BLaER1 treated with 17β-estradiol and CSF1 and Interleukin-3, amounts not matched to agents 10 nM and 100 nM (cell line): ENCODE data around the gene GPBAR1.
A peak's percentile ranks its signal among the peaks of the same experiment; 100 is the strongest.
"Not testable (repeated sequence)": the region's sequence is repeated elsewhere in the genome, so short reads cannot be mapped to it uniquely, and the experiment has no call there.

Source experiments
- H3K27ac ChIP-seq, 11 experiments: shearing (Covaris generic); formaldehyde crosslinking; 2 replicates each; pipeline ENCODE4 v1.8.1; 2022
- H3K27me3 ChIP-seq, 11 experiments: shearing (Covaris generic); formaldehyde crosslinking; 2 replicates each; pipeline ENCODE4 v1.8.1; 2022
- H3K36me3 ChIP-seq, 11 experiments: shearing (Covaris generic); formaldehyde crosslinking; 2 replicates each; pipeline ENCODE4 v1.8.1; 2022
- H3K4me1 ChIP-seq, 10 experiments: shearing (Covaris generic); formaldehyde crosslinking; 2 replicates each; pipeline ENCODE4 v1.8.1; 2022
- H3K4me2 ChIP-seq, 11 experiments: shearing (Covaris generic); formaldehyde crosslinking; 2 replicates each; pipeline ENCODE4 v1.8.1; 2022
- H3K4me3 ChIP-seq, 10 experiments: shearing (Covaris generic); formaldehyde crosslinking; 2 replicates each; pipeline ENCODE4 v1.8.1; 2022
- H3K9ac ChIP-seq, 11 experiments: shearing (Covaris generic); formaldehyde crosslinking; 2 replicates each; pipeline ENCODE4 v1.8.1; 2022
- H3K9me3 ChIP-seq, 11 experiments: shearing (Covaris generic); formaldehyde crosslinking; replicated peaks in 1 of 11; 2 replicates each; pipeline ENCODE4 v1.8.1; 2022
- H4K20me1 ChIP-seq, 11 experiments: shearing (Covaris generic); formaldehyde crosslinking; 2 replicates each; pipeline ENCODE4 v1.8.1; 2022
- Cebpa-rat ChIP-seq, 11 experiments: shearing (Covaris generic); IDR thresholded peaks; 2 replicates each; pipeline ENCODE4 v1.8.1; 2022

Gene GPBAR1

DNA sequence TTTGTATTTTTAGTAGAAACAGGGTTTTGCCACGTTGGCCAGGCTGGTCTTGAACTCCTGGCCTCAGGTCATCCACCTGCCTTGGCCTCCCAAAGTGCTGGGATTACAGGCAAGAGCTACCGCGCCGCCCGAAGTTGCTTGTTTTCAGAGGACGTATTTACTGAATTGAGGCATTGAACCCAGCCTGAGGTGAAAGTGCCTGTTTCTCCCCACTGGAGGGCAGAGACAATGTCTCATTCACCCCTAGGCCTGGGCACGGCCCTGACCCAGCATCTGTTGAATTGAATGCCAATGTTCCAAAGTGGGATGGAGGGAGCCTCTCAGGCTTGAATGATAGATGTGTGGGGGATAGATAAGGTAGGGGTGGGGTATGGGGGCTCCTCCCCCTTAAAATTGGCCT, 36.0 kb downstream of the GPBAR1 start:
- TF ChIP-seq Cebpa-rat (IDR thresholded peaks at IDR 0.05), result no peak
- 0 out of 22 replicates have a peak overlapping the region, but pooled peaks of 1 of the 11 experiments have one; percentile 5 for H3K9ac ChIP-seq
- no peaks in the 10 kb centered on the region for H3K36me3 ChIP-seq
- no peak overlapping the region for H3K27ac ChIP-seq
- no peak overlapping the region for H3K4me3 ChIP-seq
- no peak overlapping the region for H3K4me2 ChIP-seq
- no peaks in the 10 kb centered on the region for H3K9me3 ChIP-seq
- H3K4me1 ChIP-seq, result peaks cover 9 to 49% (median 28%) of the 10 kb centered on the region in 10 experiments; a peak in 19 of 20 replicates
- H3K27me3 ChIP-seq, result no peaks in the 10 kb centered on the region
- H4K20me1 ChIP-seq, result no peaks in the 10 kb centered on the region

DNA sequence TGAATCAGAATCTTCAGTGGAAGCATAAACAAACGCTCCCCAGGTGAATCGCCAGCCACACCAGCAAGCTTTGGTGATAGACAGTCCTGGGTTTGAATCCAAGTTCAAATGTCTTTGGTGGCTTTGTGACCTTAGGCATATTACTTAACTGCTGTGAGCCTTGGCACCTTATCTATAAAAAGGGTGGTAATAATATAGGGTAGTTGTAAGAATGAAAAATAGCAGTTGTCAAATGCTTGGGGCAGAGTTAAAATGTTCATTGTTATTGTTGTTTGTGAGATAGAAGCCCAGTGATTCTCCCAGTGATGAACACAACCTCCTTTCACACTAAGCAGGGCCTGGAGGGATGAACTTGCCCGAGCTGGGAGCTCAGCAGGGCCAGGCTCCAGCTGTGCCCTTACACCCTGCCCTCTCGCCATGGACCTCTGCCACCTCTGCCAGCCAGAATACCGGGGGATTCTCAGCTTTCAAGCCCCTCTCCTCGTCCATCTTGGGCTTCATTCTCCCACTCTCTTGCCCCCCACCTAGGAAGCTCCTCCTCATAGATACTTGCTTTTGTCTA, 37.6 kb downstream of the GPBAR1 start:
- Histone ChIP-seq H3K4me2 (peak overlapping the region in 2 of 11 experiments; percentile 0 to 50; a peak in 2 of 22 replicates), H3K4me3 (no peak overlapping the region), H3K36me3 (no peaks in the 10 kb centered on the region), H3K9ac (peak overlapping the region in 1 of 11 experiments; percentile 23; a peak in 1 of 22 replicates), H3K27ac (no peak overlapping the region), H3K4me1 (peaks cover 0 to 41% (median 13%) of the 10 kb centered on the region in 10 experiments; a peak in 13 of 20 replicates), H3K27me3 (no peaks in the 10 kb centered on the region), H4K20me1 (no peaks in the 10 kb centered on the region), H3K9me3 (no peaks in the 10 kb centered on the region)
- TF ChIP-seq Cebpa-rat (IDR thresholded peaks at IDR 0.05), result no peak

DNA sequence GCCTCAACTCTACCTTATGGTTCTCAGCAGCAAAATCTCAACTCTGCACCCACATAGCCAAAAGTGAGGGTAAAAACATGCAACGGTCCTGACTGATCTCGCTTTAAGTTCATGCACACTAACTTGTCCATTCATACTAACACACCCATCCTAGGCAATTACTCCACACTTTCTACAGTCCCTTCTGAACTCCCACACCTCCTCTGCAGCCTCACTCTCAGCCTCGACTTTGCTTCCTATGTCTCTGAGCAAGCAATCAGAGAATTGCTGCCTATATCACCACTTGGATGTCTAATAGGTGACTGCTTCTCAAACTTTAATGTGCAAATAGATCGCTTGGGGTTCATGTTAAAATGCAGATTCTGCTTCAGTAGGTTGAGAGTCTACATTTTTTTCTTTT, 39.3 kb downstream of the GPBAR1 start:
- Histone ChIP-seq H3K27me3 (no peaks in the 10 kb centered on the region), H3K9ac (no peak overlapping the region), H3K4me2 (no peak overlapping the region), H3K36me3 (no peaks in the 10 kb centered on the region), H3K9me3 (no peaks in the 10 kb centered on the region), H3K27ac (no peak overlapping the region), H4K20me1 (no peaks in the 10 kb centered on the region), H3K4me3 (no peak overlapping the region), H3K4me1 (peaks cover 0 to 25% (median 4%) of the 10 kb centered on the region in 10 experiments; a peak in 9 of 20 replicates)
- no peak for TF ChIP-seq Cebpa-rat (IDR thresholded peaks at IDR 0.05)

DNA sequence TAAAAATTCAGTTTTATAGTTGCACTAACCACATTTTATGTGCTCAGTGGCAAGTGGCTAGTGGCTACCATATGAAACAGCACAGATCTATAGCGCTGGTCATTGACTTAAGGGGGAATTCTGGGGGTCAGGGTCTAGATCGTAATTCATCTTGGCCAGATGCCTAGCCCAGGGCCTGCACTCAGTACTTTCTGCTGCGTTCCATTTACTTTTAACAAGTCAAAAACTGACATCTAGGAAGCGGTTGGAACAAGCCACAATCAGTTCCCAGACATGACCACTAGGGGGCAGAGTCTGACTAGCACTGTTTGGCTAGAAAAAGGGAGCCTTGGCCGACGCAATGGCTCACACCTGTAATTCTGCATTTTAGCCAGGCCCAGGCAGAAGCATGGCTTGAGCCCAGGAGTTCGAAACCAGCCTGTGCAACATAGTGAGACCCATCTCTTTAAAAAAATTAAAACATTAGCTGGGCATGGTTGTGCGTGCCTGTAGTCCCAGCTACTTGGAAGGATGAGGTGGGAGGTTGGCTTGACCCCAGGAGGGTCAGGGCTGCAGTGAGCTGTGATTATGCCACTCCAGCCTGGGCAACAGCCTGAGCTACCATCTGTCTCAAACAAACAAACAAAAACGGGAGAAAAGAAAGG, 40.5 kb downstream of the GPBAR1 start:
- H3K9ac ChIP-seq, result peak overlapping the region in 7 of 11 experiments; percentile 24 to 62 (median 44); a peak in 6 of 22 replicates
- no peak for TF ChIP-seq Cebpa-rat (IDR thresholded peaks at IDR 0.05)
- no peaks in the 10 kb centered on the region for H3K27me3 ChIP-seq
- no peaks in the 10 kb centered on the region for H3K9me3 ChIP-seq
- no peaks in the 10 kb centered on the region for H3K36me3 ChIP-seq
- H3K4me3 ChIP-seq, result no peak overlapping the region
- peaks cover 0 to 25% (median 2%) of the 10 kb centered on the region in 10 experiments; a peak in 9 of 20 replicates for H3K4me1 ChIP-seq
- peak overlapping the region in 2 of 11 experiments; percentile 47 to 49; a peak in 4 of 22 replicates for H3K4me2 ChIP-seq
- H4K20me1 ChIP-seq, result no peaks in the 10 kb centered on the region
- peak overlapping the region in 2 of 11 experiments; percentile 42 to 46; a peak in 5 of 22 replicates for H3K27ac ChIP-seq

DNA sequence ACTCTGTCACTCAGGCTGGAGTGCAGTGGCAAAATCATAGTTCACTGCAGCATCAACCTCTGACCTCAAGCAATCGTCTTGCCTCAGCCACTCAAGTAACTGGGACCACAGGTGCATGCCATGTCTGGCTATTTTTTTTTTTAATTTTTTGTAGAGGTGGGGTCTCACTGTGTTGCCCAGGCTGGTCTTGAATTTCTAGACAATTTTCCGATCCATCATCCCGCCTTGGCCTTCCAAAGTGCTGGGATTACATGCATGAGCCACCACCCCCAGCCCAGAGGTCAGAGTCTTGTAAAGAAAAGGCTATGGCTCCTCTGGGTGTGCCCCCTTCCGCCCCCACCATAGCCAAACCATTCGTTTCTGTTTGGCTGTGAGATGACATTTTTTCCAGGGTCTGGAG, 44.6 kb downstream of the GPBAR1 start:
- no peaks in the 10 kb centered on the region for H3K27me3 ChIP-seq
- H3K9me3 ChIP-seq, result no peaks in the 10 kb centered on the region
- no peaks in the 10 kb centered on the region for H4K20me1 ChIP-seq
- H3K4me1 ChIP-seq, result peaks cover 6 to 37% (median 16%) of the 10 kb centered on the region in 10 experiments; a peak in 18 of 20 replicates
- no peak overlapping the region for H3K9ac ChIP-seq
- H3K27ac ChIP-seq, result no peak overlapping the region
- no peak overlapping the region for H3K4me2 ChIP-seq
- H3K4me3 ChIP-seq, result no peak overlapping the region
- H3K36me3 ChIP-seq, result no peaks in the 10 kb centered on the region
- TF ChIP-seq Cebpa-rat (IDR thresholded peaks at IDR 0.05), result no peak

DNA sequence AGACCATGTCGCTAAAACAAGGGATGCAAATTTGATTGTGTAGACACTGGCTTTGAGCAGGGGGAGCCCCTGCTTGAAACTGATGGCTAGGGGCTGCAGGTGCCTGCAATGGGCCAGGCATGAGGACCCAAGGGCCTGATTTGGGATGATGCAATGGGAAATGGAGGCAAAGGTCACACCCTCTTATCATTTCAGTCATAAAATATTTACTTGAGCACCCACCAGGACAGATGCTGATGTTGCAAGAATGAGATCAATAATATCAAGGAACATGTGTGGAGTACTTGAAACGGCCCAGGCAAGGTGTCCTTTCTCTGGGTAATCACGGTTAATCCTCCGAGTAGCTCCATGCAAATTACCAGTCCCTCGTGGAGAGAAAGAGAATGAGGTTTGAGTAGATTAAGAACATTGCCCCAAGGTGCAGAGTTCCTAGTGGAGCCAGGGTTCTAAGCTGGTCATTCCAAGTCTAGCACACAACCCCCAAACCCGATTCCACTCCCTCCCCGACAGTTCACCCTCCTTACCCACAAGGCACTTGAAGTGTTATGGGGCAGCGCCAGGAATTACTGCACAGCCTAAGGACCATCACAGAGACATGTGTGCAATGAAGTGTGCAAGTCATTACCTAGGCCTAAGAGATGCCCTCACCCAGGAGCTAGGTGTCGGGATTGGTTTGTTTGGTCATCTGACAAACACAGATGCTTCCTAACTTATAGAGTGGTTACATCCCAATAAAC, 45.5 kb downstream of the GPBAR1 start:
- Histone ChIP-seq H3K9me3 (no peaks in the 10 kb centered on the region), H3K27me3 (no peaks in the 10 kb centered on the region), H3K9ac (no peak overlapping the region), H3K4me2 (peak overlapping the region in 1 of 11 experiments; percentile 7; a peak in 1 of 22 replicates), H3K4me1 (peaks cover 6 to 32% (median 16%) of the 10 kb centered on the region in 10 experiments; a peak in 18 of 20 replicates), H3K27ac (no peak overlapping the region), H3K4me3 (no peak overlapping the region), H4K20me1 (no peaks in the 10 kb centered on the region), H3K36me3 (no peaks in the 10 kb centered on the region)
- no peak for TF ChIP-seq Cebpa-rat (IDR thresholded peaks at IDR 0.05)

DNA sequence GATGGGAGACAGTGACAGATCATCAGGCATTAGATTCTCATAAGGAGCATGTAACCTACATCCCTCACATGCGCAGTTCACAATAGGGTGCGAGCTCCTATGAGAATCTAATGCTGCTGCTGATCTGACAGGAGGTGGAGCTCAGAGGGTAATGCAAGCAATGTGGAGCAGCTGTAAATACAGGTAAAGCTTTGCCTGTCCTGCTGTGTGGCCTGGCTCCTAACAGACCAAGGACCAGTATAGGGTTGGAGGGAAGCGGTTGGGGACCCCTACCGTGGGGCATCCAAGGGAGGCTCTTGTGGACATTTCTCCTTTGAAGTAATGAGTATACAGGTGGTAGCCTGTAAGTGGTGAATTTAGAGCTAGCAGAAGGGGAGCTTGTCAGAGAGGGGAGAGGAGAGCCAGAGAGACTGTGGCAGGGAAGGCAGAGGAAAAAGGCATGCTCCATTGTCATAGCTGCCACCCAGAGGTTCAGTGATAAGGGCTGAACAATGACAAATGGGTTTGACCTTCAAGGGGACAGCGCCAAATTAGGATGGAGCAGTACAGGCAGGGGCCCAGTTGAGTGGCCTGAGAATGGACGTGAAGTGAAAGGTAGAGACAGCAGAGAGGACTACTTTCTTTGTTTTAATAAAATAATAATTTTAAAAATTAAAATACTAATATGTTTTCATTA, 46.7 kb downstream of the GPBAR1 start:
- Histone ChIP-seq H3K9ac (no peak overlapping the region), H3K4me2 (no peak overlapping the region; a peak in 1 of 22 replicates), H3K9me3 (no peaks in the 10 kb centered on the region), H3K27ac (no peak overlapping the region), H4K20me1 (no peaks in the 10 kb centered on the region), H3K4me3 (no peak overlapping the region), H3K36me3 (no peaks in the 10 kb centered on the region), H3K27me3 (no peaks in the 10 kb centered on the region), H3K4me1 (peaks cover 6 to 21% (median 14%) of the 10 kb centered on the region in 10 experiments; a peak in 18 of 20 replicates)
- no peak for TF ChIP-seq Cebpa-rat (IDR thresholded peaks at IDR 0.05)

DNA sequence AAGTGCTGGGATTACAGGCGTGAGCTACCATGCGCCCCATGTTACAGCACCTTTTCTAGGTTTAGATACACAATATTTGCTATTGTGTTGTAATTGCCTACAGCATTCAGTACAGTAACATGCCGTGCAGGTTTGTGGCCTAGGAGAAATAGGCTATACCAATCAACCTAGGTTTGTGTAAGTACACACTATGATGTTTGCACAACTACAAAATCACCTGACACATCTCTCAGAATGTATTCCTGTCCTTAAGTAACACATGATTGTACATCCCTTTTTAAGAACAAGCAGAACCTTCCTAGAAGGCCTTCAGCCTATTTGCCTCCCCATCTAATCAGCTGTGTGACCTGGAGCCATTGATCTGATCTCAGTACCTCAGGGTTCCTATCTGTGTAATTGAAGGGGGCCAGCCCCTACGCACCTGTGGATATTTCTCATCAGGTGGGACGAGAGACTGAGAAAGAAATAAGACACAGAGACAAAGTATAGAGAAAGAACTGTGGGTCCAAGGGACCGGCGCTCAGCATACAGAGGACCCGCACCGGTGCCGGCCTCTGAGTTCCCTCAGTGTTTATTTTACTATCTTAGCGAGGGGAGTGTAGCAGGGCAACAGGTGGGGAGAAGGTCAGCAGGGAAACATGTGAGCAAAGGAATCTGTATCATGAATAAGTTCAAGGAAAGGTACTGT, 50.2 kb downstream of the GPBAR1 start:
- TF ChIP-seq Cebpa-rat (IDR thresholded peaks at IDR 0.05), result no peak
- H3K4me2 ChIP-seq, result no peak overlapping the region
- H3K9ac ChIP-seq, result no peak overlapping the region
- peaks cover 6 to 26% (median 17%) of the 10 kb centered on the region in 10 experiments; a peak in 18 of 20 replicates for H3K4me1 ChIP-seq
- H3K9me3 ChIP-seq, result no peaks in the 10 kb centered on the region
- no peaks in the 10 kb centered on the region for H3K36me3 ChIP-seq
- no peaks in the 10 kb centered on the region for H3K27me3 ChIP-seq
- no peak overlapping the region for H3K27ac ChIP-seq
- no peak overlapping the region for H3K4me3 ChIP-seq
- no peaks in the 10 kb centered on the region for H4K20me1 ChIP-seq

DNA sequence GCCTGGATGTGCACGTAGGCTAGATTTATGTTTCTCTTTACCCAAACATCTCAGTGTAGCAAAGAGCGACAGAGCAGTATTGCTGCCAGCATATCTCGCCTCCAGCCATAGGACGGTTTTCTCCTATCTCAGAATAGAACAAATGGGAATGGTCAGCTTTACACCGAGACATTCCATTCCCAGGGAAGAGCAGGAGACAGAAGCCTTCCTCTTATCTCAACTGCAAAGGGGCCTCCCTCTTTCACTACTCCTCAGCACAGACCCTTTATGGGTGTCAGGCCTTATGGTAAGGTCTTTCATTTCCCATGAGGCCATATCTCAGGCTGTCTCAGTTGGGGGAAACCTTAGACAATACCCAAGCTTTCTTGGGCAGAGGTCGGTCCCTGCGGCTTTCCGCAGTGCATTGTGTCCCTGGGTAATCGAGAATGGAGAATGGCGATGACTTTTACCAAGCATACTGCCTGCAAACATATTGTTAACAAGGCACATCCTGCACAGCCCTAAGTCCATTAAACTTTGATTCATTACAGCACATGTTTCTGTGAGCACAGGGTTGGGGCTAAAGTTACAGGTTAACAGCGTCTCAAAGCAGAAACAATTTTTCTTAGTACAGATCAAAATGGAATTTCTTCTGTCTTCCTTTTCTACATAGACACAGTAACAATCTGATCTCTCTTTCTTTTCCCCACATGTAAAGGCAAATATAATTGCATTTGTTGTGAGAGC, 50.9 kb downstream of the GPBAR1 start:
- H3K27me3 ChIP-seq, H3K4me2 ChIP-seq, H3K4me3 ChIP-seq, H4K20me1 ChIP-seq, H3K9ac ChIP-seq, H3K9me3 ChIP-seq, H3K36me3 ChIP-seq, H3K27ac ChIP-seq: not testable (repeated sequence)
- H3K4me1 ChIP-seq, result peaks cover 9 to 33% (median 23%) of the 10 kb centered on the region in 10 experiments
